HepG2 (cell line): ENCODE measurements around the gene FMNL2.

Source experiments
- NR2C2 ChIP-seq: sonication (generic); formaldehyde crosslinking; IDR thresholded peaks from 2 replicates; pipeline ENCODE4 v1.4.0; 2020; ENCODE audit warnings: missing genetic modification reagents, mild to moderate bottlenecking, moderate library complexity, borderline replicate concordance
- PCBP1 ChIP-seq: fragments of 200-400 bp; formaldehyde crosslinking; IDR thresholded peaks from 2 replicates; pipeline ENCODE4 v1.6.1; 2017; ENCODE audit warnings: mild to moderate bottlenecking, low read depth, low read length, borderline replicate concordance
- PHF21A ChIP-seq: sonication (generic); formaldehyde crosslinking; IDR thresholded peaks from 2 replicates; pipeline ENCODE4 v1.5.0; 2020; ENCODE audit warnings: mild to moderate bottlenecking, missing genetic modification reagents
- POLR2A ChIP-seq, 2 experiments: IDR thresholded peaks; 2 replicates each; pipeline ENCODE4 v1.6.1; 2011; ENCODE audit warnings: low read depth in 2 of 2, low read length in 2 of 2, mild to moderate bottlenecking in 1 of 2, moderate library complexity in 1 of 2; ENCODE audit not compliant: insufficient read depth in 1 of 2
- RBFOX2 ChIP-seq: fragments of 200-400 bp; formaldehyde crosslinking; IDR thresholded peaks from 2 replicates; pipeline ENCODE4 v1.6.1; 2017; ENCODE audit warnings: low read depth, mild to moderate bottlenecking, low read length
- ZKSCAN1 ChIP-seq: fragments of 150-350 bp; IDR thresholded peaks from 2 replicates; pipeline ENCODE4 v1.6.1; 2014; ENCODE audit warnings: low read length
- TF ChIP-seq, protein P1 (sequence below): sonication (generic); formaldehyde crosslinking; IDR thresholded peaks from 2 replicates; pipeline ENCODE4 v1.5.0; 2020; ENCODE audit warnings: mild to moderate bottlenecking, missing genetic modification reagents, moderate library complexity

DNA sequence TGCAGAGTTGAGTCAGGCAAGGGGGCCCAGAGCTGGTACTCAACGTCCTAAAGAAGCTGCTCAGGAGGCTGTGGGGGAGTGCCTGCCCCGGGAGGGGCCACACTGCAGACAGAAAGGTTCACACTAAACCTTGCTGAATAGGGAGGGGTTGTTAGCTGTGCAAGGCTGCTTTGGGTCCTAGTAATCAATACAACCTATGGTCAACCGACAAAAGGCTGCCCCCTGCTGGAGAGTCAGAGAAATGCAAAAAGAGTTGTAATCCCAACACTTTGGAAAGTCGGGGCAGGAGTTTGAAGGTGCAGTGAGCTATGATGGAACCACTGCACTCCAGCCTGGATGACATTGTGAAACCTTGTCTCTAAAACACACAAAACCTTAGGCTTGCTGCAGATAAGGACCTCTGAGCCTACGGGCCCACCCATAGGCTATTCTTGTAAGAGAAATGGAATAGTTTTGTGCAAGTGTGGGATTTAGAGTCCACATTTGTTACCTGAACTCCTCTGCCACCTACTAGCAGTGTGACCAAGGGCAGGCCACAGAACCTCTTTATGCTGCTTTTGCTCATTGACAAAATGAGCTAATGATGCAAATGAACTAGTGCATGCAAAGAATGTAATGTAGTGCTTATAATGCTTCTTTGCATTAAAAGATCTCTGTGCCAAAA lies 300.8 kb downstream of the FMNL2 start:
- TF ChIP-seq PHF21A (no peak; the same call in 1 of the 2 replicates), POLR2A (IDR thresholded peaks at IDR 0.05; ENCODE audit: insufficient read depth in 1 of 2, low read depth in 2 of 2, low read length in 2 of 2) (no peak), ZKSCAN1 (no peak), RBFOX2 (no peak), PCBP1 (no peak), NR2C2 (CRISPR knock-in tag) (no peak)
- TF ChIP-seq, protein P1, sequence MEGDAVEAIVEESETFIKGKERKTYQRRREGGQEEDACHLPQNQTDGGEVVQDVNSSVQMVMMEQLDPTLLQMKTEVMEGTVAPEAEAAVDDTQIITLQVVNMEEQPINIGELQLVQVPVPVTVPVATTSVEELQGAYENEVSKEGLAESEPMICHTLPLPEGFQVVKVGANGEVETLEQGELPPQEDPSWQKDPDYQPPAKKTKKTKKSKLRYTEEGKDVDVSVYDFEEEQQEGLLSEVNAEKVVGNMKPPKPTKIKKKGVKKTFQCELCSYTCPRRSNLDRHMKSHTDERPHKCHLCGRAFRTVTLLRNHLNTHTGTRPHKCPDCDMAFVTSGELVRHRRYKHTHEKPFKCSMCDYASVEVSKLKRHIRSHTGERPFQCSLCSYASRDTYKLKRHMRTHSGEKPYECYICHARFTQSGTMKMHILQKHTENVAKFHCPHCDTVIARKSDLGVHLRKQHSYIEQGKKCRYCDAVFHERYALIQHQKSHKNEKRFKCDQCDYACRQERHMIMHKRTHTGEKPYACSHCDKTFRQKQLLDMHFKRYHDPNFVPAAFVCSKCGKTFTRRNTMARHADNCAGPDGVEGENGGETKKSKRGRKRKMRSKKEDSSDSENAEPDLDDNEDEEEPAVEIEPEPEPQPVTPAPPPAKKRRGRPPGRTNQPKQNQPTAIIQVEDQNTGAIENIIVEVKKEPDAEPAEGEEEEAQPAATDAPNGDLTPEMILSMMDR (CRISPR knock-in tag), result peak; percentile 94
